ENCODE data around the gene SAE1. TPM values are rescaled to one million over a fixed set of nuclear protein-coding genes. Genes with fewer than 3 reads are reported as not detected.
"Not testable (repeated sequence)": the region's sequence is repeated elsewhere in the genome, so short reads cannot be mapped to it uniquely, and the experiment has no call there.

Gene SAE1
- 223 TPM for polyA plus RNA-seq (2013, experiment 1 of 2; ENCODE audit: insufficient read length)
- polyA plus RNA-seq (2013, experiment 2 of 2; ENCODE audit: insufficient read length): 94.4 TPM

DNA sequence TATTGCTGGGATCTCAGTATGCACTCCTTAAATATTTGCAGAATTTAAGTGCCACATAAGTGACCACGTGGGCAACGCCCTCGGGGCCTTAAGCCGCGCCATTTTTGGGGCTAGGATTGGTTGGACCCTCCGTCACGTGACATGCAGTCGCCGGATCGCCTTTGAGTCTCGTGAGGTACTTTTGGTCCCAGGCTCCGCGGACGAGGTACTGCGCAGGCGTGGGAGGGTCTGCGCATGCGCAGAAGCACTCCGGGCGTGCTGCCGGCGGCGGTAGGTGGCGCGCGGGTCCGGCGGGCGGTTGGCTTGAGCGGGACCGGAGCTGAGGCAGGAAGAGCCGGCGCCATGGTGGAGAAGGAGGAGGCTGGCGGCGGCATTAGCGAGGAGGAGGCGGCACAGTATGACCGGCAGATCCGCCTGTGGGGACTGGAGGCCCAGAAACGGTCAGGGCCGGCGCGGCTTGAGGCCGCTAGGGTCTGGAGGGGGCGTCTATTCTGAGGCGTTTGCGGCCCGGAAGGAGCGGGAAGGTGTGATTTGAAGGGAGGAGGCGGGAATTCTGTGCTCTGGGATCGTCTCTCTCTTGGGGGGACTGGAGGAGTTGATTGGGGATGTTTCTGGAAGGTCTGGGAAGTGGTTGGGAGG lies at the start of gene SAE1:
Gene SAE1 (plus strand): TSS at position 247 of the 639 bp plus-strand sequence. CDS start 96 bp downstream, at position 343.
- peak; percentile 99 for DNase-seq

GRCh38 chr19:47081095-47081494 lies 49.5 kb upstream of the SAE1 start:
- no peak for DNase-seq

- DNase-seq: no peak
Measured at GRCh38 chr19:47082493-47082892, 48.1 kb upstream of the SAE1 start.

DNA sequence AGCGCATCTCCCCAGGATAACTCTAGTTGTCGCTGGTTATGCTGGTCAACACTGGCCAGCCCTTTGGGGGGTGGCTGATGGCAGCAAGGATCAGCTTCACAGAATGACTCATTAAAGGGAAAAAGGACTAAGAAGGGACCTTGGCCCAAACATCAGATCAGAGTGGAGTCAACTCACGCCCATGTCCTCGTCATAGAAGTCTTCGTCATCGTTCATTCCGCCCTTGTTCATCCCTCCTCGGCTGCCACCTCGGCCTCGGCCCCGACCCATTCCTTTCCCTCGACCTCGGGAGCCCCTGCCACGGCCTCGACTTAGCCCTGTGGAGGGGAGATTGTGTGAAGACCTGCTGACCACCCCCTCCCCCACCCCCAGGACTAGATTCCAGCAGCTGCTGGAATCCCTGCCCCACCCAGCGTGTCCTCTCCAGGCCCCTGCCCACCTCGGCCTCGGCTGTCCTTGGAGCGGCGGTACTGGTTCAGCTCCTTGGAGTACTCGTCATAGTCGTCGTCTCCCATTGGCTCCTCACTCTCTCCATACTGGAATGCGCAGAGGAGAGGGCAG lies 45.7 kb upstream of the SAE1 start:
- DNase-seq: no peak

GRCh38 chr19:47086280-47086679 lies 44.4 kb upstream of the SAE1 start:
- DNase-seq: no peak

DNA sequence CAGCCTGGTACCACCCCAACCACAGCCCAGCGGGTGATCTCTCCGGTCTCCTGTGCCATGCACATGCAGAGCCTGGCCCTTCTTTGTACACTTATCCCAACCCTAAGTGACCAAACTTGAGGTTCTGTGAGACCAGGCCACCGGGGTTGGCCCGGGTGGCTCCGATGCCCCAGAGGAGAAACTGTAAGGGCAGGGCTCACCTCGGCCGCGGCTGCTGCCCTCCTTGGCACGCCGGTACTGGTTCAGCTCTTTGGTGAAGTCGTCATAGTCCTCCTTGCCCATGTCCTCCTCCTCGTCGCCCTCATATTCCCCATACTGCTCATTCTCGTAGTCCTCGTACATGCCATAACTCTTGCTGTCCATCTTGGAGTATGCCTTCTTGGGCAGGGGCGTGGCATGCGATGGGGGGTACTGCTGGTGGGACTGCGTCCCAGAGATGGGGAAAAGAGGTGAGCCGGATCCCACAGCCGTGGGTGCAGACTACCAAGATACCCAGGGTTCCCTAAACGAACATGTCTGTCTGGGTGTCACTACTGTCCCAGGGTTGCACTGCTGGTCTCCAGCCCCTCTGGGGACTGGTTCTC lies 40.8 kb upstream of the SAE1 start:
- no peak for DNase-seq

- DNase-seq: no peak
Measured at GRCh38 chr19:47093254-47093653, 37.4 kb upstream of the SAE1 start.

DNA sequence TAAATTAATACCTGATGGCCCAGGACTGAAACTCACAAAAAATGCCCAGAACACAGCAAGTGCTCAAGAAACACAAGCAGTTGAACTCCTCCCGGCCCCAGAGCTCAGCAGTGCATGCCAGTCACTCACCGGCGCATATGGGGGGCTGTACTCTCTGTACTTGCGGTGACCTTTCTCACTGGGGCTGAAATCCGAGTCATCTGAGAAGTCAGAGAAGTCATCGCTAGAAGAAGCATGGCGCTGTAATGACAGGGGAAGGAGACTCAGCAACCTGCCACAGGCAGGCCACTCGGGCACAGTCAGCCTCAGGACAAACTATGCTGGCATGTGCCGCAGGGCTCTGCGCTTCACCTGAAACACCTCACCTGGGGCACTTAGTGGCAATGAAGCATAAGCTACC lies 36.8 kb upstream of the SAE1 start:
- DNase-seq: no peak

DNA sequence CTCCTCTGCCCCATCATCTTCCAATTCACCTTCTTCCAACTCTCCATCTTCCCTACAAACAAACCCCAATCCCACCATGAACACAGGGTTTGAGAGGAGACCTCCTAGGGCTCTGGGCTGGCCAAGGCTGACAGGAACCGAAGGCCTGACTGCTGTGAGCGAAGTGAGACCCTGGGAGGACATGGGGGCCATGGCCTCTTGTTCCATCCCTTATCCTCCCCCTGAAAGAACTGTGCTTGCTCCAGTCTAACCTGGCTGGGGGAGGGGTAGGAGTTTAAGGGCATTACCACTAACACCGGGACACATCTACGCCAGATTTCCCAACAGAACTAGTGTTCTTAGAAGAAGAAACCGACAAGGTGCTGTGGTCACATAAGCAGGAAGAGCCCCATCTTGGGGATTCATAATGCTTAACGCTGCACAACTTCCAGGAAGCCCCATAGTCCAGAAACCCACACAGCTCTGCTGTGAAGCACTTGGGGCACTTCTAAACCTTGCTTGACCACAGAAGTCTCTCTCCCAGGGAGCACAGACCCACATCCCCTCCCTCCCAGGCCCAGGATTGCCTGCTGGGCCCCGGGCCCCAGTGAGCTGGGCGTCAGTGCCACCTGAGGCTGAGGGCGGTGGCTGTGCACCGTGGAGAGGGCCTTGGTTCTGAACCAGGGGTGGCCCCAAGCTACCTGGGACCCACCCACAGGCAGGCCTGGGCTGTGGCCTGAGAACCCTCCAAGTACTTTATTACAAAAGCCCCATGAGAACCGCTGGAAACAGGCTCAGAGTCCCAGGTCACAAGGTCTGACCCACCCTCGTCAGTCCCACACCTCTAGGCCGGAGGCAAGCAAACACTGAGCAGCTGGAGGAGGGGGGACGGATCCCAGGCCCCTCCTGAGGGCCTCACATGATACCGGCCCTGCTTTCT lies 35.8 kb upstream of the SAE1 start:
- DNase-seq: no peak

GRCh38 chr19:47095476-47096099 lies 35.0 kb upstream of the SAE1 start:
- DNase-seq: no peak

GRCh38 chr19:47096100-47096704 lies 34.4 kb upstream of the SAE1 start:
- no peak for DNase-seq

GRCh38 chr19:47096721-47097120 lies 33.9 kb upstream of the SAE1 start:
- no peak for DNase-seq

GRCh38 chr19:47097396-47098201 lies 33.0 kb upstream of the SAE1 start:
- DNase-seq: no peak

DNA sequence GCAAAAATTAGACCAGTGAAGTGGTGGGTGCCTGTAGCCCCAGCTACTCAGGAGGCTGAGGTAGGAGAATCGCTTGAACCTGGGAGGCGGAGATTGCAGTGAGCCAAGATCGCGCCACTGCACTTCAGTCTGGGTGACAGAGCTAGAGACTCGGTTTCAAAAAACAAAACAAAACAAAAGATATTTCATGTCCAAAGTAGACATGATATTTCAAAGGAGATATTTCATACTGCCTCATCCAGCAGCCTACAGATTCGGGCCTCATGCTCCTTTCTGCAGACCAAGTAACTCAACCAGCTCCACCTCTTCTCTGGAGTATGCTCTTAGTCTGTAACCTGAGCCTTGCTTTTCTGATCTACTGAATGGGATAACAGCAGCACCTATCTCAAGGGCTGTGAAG lies 32.0 kb upstream of the SAE1 start:
- DNase-seq: no peak

DNA sequence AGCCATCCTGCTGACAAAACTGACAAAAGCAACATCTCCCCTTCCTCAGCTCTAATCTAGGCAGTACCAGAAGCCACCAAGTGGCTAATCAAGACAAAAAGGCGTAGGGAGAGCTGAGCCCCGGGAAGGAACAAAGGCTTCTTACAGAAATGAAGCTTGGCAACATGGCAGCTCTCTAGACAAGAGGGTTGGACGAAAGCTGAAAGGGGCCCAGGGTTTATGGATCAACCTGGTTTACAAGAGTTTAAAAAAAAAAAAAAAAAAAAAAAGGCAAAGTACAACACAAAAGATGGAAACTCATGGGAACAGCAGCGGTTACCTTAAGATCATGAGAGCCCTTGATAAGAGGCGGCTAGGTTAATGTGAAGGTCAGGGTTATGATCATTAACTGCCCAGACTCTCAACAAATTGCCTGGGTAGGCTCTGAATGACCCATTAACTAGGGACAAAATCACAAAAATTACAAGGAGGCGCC lies 31.0 kb upstream of the SAE1 start:
- DNase-seq: no peak

- DNase-seq: no peak
Measured at GRCh38 chr19:47100290-47100689, 30.3 kb upstream of the SAE1 start.

- not testable (repeated sequence) for DNase-seq
Measured at GRCh38 chr19:47101116-47101515, 29.5 kb upstream of the SAE1 start.

GRCh38 chr19:47102346-47103060 lies 28.1 kb upstream of the SAE1 start:
- DNase-seq: no peak

DNA sequence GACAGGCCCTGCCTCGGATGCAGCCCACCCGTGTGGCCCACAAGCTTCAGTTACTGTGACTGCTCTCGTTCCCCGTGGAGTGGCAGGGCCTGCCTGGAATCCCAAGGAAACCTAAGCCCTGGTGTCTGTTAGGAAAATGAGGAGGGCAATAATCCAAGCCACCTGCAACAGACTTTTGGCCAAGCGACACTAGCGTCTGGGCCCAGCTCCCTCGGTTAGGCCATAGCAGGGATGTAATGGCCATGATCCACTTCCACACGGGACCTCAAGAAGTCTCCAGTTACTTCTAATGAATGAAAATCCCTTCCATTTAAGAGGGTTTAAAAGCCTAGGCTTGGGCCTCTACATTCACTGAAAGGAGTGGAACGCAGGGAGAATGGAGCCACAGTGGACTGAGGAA lies 26.0 kb upstream of the SAE1 start:
- no peak for DNase-seq

GRCh38 chr19:47105874-47106273 lies 24.8 kb upstream of the SAE1 start:
- DNase-seq: no peak
